ENCODE measurements around the gene TSEN2.

DNA sequence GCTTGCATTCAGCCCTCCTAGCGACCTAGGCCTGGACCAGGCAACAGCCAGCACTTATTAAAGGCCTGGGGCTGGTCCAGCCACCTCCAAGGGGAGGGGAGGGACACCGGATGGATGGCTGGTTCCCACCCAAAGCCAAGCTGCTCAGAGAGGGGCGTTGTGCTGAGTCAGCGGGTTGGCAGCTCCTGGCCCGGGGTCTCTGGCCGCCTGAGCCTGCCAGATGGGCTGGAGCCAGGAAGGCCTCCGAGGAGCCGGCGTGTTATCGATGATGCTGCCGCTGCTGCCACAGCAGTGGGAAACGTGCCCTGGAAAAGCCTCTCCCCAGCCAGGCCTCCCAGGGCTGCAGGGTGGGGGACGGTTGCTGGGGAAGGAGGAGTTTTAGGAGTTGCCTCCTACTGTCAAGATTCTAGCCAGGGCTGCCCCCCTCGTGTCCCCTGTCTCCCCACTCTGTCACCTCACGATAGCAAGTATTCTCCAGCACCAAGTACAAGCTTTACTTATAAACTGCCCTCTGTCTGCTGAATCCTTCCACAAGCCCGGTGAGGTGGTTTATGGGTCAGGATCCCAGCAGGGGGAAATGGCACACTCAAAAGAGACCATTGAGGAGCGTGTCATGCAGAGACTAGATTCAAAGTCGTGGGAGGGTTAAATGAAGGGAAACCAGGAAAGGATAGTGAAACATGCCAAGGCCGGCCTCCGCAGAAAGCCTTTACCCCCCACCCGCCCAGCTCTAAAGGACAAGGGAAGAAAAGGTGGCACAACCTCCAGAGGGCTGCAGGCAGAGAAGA, 43.2 kb upstream of the TSEN2 start:
- TF ChIP-seq, protein P1, sequence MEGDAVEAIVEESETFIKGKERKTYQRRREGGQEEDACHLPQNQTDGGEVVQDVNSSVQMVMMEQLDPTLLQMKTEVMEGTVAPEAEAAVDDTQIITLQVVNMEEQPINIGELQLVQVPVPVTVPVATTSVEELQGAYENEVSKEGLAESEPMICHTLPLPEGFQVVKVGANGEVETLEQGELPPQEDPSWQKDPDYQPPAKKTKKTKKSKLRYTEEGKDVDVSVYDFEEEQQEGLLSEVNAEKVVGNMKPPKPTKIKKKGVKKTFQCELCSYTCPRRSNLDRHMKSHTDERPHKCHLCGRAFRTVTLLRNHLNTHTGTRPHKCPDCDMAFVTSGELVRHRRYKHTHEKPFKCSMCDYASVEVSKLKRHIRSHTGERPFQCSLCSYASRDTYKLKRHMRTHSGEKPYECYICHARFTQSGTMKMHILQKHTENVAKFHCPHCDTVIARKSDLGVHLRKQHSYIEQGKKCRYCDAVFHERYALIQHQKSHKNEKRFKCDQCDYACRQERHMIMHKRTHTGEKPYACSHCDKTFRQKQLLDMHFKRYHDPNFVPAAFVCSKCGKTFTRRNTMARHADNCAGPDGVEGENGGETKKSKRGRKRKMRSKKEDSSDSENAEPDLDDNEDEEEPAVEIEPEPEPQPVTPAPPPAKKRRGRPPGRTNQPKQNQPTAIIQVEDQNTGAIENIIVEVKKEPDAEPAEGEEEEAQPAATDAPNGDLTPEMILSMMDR (IDR thresholded peaks at IDR 0.05), result no peak
- no peak for TF ChIP-seq POLR2A (IDR thresholded peaks at IDR 0.05)
- no peak for TF ChIP-seq EP300 (IDR thresholded peaks at IDR 0.05)

All from tibial nerve (tissue), 4 donors.